ENCODE measurements around the gene CADM2. TPM values are rescaled to one million over a fixed set of nuclear protein-coding genes. Genes with fewer than 3 reads are reported as not detected.

The CADM2 gene
- total and polyA plus RNA-seq, 2 experiments from 2014 or later, result 13.3 to 47.5 TPM

DNA sequence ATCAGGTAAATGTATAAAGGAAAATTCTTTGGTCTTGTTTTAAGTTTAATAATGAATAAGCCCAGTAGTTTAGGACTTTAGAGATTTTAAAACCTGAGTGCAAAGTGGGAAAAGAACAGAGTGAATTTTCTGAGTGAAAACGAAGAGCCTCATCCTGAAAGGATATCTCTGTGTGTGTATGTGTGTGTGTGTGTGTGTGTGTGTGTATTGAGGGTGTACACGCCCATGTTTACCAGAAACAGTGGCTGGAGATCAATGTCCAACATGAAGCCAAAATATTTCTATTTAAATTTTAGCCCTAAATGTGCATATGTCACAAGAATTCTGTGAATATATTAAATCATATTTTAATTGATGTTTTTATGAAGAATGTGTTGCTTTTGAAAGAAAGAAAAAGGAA lies 549.9 kb downstream of the CADM2 start:
- TF ChIP-seq EZH2 (IDR thresholded peaks at IDR 0.05; ENCODE audit: low read depth, unreplicated experiment) (no peak), POLR2AphosphoS5 (IDR thresholded peaks at IDR 0.05; ENCODE audit: low read depth) (no peak), ZNF114 (CRISPR knock-in tag; IDR thresholded peaks at IDR 0.05) (no peak), EZH2phosphoT487 (IDR thresholded peaks at IDR 0.05; ENCODE audit: unreplicated experiment) (no peak), CREB1 (CRISPR knock-in tag; IDR thresholded peaks at IDR 0.05; ENCODE audit: low read depth) (no peak), STAT1 (IDR thresholded peaks at IDR 0.05; ENCODE audit: unreplicated experiment) (no peak)
- TF ChIP-seq, protein P1, sequence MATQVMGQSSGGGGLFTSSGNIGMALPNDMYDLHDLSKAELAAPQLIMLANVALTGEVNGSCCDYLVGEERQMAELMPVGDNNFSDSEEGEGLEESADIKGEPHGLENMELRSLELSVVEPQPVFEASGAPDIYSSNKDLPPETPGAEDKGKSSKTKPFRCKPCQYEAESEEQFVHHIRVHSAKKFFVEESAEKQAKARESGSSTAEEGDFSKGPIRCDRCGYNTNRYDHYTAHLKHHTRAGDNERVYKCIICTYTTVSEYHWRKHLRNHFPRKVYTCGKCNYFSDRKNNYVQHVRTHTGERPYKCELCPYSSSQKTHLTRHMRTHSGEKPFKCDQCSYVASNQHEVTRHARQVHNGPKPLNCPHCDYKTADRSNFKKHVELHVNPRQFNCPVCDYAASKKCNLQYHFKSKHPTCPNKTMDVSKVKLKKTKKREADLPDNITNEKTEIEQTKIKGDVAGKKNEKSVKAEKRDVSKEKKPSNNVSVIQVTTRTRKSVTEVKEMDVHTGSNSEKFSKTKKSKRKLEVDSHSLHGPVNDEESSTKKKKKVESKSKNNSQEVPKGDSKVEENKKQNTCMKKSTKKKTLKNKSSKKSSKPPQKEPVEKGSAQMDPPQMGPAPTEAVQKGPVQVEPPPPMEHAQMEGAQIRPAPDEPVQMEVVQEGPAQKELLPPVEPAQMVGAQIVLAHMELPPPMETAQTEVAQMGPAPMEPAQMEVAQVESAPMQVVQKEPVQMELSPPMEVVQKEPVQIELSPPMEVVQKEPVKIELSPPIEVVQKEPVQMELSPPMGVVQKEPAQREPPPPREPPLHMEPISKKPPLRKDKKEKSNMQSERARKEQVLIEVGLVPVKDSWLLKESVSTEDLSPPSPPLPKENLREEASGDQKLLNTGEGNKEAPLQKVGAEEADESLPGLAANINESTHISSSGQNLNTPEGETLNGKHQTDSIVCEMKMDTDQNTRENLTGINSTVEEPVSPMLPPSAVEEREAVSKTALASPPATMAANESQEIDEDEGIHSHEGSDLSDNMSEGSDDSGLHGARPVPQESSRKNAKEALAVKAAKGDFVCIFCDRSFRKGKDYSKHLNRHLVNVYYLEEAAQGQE (IDR thresholded peaks at IDR 0.05; ENCODE audit: unreplicated experiment), result no peak
- TF ChIP-seq, protein P2, sequence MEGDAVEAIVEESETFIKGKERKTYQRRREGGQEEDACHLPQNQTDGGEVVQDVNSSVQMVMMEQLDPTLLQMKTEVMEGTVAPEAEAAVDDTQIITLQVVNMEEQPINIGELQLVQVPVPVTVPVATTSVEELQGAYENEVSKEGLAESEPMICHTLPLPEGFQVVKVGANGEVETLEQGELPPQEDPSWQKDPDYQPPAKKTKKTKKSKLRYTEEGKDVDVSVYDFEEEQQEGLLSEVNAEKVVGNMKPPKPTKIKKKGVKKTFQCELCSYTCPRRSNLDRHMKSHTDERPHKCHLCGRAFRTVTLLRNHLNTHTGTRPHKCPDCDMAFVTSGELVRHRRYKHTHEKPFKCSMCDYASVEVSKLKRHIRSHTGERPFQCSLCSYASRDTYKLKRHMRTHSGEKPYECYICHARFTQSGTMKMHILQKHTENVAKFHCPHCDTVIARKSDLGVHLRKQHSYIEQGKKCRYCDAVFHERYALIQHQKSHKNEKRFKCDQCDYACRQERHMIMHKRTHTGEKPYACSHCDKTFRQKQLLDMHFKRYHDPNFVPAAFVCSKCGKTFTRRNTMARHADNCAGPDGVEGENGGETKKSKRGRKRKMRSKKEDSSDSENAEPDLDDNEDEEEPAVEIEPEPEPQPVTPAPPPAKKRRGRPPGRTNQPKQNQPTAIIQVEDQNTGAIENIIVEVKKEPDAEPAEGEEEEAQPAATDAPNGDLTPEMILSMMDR (conservative IDR thresholded peaks at IDR 0.05; ENCODE audit: low read depth in 2 of 2), result no peak
- TF ChIP-seq, protein P3, sequence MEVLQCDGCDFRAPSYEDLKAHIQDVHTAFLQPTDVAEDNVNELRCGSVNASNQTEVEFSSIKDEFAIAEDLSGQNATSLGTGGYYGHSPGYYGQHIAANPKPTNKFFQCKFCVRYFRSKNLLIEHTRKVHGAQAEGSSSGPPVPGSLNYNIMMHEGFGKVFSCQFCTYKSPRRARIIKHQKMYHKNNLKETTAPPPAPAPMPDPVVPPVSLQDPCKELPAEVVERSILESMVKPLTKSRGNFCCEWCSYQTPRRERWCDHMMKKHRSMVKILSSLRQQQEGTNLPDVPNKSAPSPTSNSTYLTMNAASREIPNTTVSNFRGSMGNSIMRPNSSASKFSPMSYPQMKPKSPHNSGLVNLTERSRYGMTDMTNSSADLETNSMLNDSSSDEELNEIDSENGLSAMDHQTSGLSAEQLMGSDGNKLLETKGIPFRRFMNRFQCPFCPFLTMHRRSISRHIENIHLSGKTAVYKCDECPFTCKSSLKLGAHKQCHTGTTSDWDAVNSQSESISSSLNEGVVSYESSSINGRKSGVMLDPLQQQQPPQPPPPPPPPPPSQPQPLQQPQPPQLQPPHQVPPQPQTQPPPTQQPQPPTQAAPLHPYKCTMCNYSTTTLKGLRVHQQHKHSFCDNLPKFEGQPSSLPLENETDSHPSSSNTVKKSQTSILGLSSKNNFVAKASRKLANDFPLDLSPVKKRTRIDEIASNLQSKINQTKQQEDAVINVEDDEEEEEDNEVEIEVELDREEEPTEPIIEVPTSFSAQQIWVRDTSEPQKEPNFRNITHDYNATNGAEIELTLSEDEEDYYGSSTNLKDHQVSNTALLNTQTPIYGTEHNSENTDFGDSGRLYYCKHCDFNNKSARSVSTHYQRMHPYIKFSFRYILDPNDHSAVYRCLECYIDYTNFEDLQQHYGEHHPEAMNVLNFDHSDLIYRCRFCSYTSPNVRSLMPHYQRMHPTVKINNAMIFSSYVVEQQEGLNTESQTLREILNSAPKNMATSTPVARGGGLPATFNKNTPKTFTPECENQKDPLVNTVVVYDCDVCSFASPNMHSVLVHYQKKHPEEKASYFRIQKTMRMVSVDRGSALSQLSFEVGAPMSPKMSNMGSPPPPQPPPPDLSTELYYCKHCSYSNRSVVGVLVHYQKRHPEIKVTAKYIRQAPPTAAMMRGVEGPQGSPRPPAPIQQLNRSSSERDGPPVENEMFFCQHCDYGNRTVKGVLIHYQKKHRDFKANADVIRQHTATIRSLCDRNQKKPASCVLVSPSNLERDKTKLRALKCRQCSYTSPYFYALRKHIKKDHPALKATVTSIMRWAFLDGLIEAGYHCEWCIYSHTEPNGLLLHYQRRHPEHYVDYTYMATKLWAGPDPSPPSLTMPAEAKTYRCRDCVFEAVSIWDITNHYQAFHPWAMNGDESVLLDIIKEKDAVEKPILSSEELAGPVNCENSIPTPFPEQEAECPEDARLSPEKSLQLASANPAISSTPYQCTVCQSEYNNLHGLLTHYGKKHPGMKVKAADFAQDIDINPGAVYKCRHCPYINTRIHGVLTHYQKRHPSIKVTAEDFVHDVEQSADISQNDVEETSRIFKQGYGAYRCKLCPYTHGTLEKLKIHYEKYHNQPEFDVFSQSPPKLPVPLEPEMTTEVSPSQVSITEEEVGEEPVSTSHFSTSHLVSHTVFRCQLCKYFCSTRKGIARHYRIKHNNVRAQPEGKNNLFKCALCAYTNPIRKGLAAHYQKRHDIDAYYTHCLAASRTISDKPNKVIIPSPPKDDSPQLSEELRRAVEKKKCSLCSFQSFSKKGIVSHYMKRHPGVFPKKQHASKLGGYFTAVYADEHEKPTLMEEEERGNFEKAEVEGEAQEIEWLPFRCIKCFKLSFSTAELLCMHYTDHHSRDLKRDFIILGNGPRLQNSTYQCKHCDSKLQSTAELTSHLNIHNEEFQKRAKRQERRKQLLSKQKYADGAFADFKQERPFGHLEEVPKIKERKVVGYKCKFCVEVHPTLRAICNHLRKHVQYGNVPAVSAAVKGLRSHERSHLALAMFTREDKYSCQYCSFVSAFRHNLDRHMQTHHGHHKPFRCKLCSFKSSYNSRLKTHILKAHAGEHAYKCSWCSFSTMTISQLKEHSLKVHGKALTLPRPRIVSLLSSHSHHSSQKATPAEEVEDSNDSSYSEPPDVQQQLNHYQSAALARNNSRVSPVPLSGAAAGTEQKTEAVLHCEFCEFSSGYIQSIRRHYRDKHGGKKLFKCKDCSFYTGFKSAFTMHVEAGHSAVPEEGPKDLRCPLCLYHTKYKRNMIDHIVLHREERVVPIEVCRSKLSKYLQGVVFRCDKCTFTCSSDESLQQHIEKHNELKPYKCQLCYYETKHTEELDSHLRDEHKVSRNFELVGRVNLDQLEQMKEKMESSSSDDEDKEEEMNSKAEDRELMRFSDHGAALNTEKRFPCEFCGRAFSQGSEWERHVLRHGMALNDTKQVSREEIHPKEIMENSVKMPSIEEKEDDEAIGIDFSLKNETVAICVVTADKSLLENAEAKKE (CRISPR knock-in tag; IDR thresholded peaks at IDR 0.05), result no peak
- DNase-seq (ENCODE audit: low spot score) (no peak), ATAC-seq (no peak)
- no peaks in the 10 kb centered on the region for H3K79me2 ChIP-seq (replicated peaks; ENCODE audit: insufficient read depth)
- H3K27me3 Mint-ChIP-seq (ENCODE audit: insufficient read depth, low read depth, poor library complexity), result peaks cover 2% of the 10 kb centered on the region
- no peak overlapping the region for H3K27ac ChIP-seq (ENCODE audit: low read depth)
- no peaks in the 10 kb centered on the region for H4K20me1 ChIP-seq (replicated peaks; ENCODE audit: insufficient read depth)
- H3K4me3 Mint-ChIP-seq, result no peak overlapping the region
- H3K36me3 ChIP-seq (ENCODE audit: insufficient read depth), result no peaks in the 10 kb centered on the region
- H3K4me2 ChIP-seq, result no peak overlapping the region
- H3K4me1 Mint-ChIP-seq, result no peaks in the 10 kb centered on the region
- no peak overlapping the region for H3K4me3 ChIP-seq
- peak overlapping the region; percentile 25; the same call in 1 of the 2 replicates for H3K27ac Mint-ChIP-seq
- no peaks in the 10 kb centered on the region for H3K4me1 ChIP-seq (ENCODE audit: insufficient read depth)
- H2AFZ ChIP-seq, result no peak overlapping the region
- no peaks in the 10 kb centered on the region for H3K27me3 ChIP-seq (ENCODE audit: insufficient read depth)
- H3K36me3 Mint-ChIP-seq (ENCODE audit: low read depth), result peaks cover 2% of the 10 kb centered on the region; the same call in 1 of the 3 replicates
- H3K9me2 ChIP-seq (ENCODE audit: insufficient read depth), result no peaks in the 10 kb centered on the region
- H3K9me3 Mint-ChIP-seq, result no peaks in the 10 kb centered on the region
- no peaks in the 10 kb centered on the region for H3F3A ChIP-seq (replicated peaks; ENCODE audit: low read depth)
